ENCODE measurements around the gene TRIP6.
"Not testable (repeated sequence)": the region's sequence is repeated elsewhere in the genome, so short reads cannot be mapped to it uniquely, and the experiment has no call there.

Gene TRIP6

GRCh38 chr7:100891568-100892247, 24.5 kb downstream of the TRIP6 start:
- no peak for DNase-seq

DNA sequence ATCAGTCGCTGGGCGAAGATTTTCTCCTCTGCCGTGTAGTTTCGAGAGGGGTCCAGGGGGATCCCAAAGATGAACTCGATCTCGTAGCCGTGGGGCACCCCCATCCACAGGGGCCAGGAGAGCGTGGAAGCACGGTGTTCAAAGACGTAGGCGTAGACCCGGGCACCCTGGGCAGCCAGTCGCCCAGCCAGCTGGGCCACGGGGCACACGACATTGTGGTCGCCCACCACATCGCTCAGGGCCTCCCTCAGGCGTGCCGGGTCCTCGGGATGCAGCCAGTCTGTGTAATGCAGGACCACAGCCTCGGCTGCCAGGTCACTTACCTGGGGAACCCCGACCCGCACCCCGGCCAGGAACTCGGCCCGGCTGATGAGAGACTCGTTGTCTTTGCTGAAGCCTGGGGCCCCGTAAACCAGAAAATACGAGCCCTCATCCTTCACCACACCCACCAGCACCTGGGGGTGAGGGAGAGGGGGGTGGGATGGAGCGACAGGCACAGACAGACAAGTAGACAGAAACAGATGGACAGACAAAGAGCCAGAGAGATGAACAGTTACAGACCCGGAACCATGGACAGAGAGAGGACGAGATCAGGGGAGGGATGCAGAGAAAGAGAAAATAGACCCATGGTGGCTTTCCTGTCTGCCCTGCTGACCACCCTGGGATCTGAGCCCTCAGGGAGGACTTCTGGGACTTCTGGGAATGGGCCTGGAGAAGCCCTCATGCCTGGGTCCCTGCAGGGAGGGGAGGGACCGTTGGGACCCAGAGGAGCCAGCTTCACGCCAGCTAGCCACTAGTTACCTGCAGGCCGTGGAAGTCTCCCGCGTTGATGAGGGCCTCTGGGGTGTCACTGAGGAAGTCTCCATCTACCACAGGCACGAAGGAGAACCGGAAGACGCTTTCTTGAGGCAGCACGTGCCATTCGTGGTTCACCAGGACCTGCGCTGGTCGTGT, 25.5 kb downstream of the TRIP6 start:
- DNase-seq, result no peak

GRCh38 chr7:100893318-100893895, 26.2 kb downstream of the TRIP6 start:
- no peak for DNase-seq

GRCh38 chr7:100893910-100894721, 26.9 kb downstream of the TRIP6 start:
- DNase-seq, result no peak

DNA sequence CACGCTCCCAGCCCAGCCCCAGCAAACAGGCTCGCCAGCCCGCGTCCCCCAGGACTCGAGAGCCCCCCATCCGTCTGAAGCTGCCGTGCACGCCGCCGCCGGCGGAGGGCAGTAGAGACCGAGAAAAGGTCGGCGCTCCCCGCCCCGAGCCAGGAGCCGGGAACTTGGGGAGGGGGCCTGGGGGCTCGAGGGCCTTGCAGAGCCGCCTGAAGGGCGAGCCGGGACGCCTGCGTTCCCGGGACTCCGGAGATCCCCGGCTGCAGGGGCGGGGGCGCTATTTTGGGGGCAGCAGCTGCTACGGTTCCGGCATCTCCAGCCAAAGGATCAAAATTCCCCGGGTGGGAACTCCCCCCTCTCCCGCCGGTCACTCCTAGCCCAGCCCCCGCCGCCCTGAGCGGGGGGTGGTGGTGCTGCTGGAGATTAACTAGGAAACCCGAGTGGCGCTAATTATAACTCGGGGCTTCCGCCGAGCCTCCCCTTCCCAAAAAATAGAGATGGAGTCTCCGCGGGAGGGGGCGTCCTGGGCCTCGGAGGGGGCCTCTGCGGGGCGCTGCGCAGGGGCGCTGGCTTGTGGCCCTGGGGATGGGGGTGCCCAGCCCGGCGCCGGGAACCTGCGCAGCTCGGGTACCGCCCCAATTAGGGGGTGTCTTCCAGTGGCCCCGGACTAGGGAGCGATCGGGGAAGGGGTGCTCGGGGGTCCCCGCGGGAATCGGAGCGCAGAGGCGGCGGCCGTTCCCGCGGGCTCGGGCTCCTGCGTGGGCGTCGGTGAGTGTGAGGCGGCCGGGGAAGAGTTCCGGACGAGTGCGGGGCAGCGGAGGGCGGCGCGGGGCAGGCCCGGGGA, 27.9 kb downstream of the TRIP6 start:
- no peak for DNase-seq

DNA sequence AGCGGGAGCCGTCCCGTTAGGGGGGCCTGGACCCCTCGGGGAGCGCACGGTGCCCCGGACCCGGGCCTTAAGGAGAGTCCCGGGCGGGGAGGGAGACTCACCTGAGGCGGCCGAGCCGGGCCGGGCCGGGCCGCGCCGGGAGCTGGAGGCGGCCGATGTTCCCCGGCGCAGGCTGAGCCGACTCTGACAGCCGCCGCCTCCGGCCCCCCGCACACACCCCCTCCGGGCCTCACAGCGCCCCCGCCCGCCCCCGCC, 28.4 kb downstream of the TRIP6 start, which contains the start of gene ACHE:
TSS of gene ACHE (minus strand) at position 188 of the 255 bp plus-strand sequence. CDS start 1,656 bp downstream, outside the sequence.
- no peak for DNase-seq

GRCh38 chr7:100895956-100896731, 29.0 kb downstream of the TRIP6 start:
- DNase-seq, result no peak

- DNase-seq, result no peak
Observed at GRCh38 chr7:100896732-100897608, 29.8 kb downstream of the TRIP6 start.

DNA sequence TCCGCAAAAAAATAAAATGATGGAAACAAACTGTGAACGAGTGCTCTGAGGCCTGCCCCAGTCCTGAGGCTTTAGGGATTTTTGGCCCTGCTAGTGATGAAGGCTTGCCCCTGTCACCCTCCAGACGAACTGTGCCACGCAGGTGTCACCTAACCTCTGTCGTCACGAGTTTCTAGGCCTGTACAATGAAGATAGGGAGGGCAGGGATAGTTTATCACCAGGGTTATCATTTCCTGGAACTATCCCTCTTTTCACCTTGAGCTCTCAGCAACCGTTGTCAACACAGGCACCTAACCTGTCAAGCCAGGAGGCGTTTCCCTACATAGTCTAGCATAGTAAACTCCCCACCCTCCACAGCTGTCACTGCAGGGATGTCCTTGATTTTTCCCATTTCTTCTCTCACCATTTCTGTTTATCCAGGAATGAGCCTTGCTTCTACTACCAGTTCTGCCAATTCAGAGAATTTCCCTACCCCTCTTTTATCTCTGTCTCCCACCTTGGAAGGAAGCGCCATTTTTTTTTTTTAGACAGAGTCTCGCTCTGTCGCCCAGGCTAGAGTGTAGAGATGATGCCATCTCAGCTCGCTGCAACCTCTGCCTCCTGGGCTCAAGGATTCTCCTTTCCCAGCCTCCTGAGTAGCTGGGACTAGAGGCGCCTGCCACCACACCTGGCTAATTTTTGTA, 30.7 kb downstream of the TRIP6 start:
- no peak for DNase-seq

GRCh38 chr7:100899432-100899831, 32.2 kb downstream of the TRIP6 start:
- DNase-seq, result no peak

DNA sequence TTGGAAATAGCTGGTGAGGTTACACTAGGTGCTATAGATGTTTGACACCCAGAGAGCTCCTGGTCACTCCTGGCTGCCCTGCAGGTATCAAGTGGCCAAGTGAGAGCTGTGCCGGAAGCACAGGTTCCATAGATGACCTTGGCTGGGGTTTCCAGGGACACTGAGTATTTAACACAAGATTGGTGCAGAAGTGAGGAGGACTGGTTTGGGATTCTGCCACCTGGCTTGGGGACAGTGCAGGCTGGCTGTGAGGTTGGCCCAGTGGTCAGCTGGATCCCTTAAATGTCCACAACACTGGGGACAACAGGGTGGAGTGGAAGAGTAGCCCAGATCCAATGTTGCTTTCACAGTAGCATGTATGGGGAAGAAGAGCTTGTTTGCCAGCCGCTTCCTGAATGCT, 33.8 kb downstream of the TRIP6 start:
- DNase-seq, result no peak

GRCh38 chr7:100901921-100902332, 34.7 kb downstream of the TRIP6 start:
- no peak for DNase-seq

GRCh38 chr7:100902638-100903037, 35.5 kb downstream of the TRIP6 start:
- no peak for DNase-seq

- no peak for DNase-seq
Observed at GRCh38 chr7:100908512-100908911, 41.3 kb downstream of the TRIP6 start.

DNA sequence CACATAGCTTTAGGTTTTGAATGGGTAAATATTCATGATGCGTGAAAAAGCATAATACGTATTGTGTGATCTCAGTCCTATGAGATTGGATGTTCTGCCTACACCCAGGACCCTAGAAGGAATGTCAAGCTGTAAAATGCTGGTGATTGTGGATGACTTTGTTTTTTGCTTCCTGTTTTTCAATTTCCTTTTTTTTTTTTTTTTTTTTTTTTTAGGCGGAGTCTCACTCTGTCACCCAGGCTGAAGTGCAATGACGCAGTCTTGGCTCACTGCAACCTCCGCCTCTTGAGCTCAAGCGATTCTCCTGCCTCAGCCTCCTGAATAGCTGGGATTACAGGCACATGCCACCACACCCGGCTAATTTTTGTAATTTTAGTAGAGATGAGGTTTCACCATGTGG, 43.3 kb downstream of the TRIP6 start:
- not testable (repeated sequence) for DNase-seq

DNA sequence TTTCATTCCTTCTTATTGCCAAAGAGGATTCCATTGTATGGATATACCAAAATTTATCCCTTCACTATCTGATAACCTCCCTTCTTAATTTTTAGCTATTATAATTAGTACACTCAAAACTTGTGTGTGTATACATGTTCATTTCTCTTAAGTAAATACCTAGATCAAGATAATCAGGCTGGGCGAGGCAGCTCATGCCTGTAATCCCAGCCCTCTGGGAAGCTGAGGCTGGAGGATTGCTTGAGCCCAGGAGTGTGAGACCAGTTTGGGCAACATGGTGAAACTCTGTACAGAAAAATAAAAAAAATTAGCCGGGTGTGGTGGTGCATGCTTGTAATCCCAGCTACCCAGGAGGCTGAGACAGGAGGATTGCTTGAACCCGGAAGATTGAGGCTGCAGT, 44.3 kb downstream of the TRIP6 start:
- no peak for DNase-seq

DNA sequence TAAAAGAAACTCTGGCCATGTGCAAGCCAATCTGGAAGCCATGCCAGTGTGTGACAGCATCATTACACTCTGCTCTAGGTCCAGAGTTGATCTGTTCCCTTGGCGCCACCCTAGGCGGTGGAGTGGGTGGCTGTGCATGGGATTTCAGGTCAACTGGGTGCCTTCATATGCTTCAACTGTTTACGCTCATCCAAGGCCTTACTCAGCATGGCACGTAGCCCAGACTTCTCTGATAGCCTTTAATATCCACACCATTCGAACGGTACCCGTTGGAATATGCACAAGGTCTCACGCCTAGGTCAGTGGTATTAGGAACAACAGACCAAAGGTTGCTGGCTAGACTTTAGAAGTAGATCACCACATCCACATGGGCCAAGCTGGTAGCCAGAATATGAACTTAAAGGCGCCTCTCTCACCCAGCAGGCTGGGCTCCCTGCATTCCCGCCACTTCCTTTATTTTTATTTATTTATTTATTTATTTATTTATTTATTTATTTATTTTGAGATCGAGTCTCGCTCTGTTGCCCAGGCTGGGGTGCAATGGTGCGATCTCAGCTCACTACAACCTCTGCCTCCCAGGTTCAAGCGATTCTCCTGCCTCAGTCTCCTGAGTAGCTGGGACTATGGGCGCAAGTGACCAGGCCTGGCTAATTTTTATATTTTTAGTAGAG, 47.2 kb downstream of the TRIP6 start:
- DNase-seq, result no peak

DNA sequence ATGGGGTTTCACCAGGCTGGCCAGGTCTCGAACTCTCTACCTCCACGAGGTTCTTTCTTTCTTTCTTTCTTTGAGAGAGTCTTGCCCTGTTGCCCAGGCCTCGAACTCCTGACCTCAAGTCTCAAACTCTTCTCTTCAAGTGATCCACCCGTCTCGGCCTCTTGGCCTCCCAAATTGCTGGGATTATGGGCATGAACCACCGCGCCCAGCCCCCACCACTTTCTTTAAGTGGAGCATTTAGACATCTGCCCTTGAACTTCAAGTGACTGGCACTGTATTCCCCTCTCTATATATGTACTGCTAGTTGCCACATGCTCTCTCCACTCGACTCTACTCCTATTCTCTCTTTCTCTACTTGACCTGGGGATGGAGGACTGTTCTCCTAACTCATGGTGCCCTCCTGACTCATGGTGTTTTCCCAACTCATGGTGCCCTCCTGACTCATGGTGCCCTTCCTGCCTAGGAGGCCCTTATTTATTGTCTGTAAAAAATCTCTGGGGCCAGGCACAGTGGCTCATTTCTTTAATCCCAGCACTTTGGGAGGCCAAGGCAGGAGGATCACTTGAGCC, 47.8 kb downstream of the TRIP6 start:
- no peak for DNase-seq

GRCh38 chr7:100919335-100919734, 52.1 kb downstream of the TRIP6 start:
- not testable (repeated sequence) for DNase-seq
